HepG2 (cell line): ENCODE measurements around the gene RPS10. TPM values are rescaled to one million over a fixed set of nuclear protein-coding genes. Genes with fewer than 3 reads are reported as not detected.

Experiments used
- FOXC1 ChIP-seq: sonication (generic); formaldehyde crosslinking; IDR thresholded peaks from 2 replicates; pipeline ENCODE4 v1.8.0; 2022; ENCODE audit warnings: mild to moderate bottlenecking, missing genetic modification reagents, borderline replicate concordance
- IRX3 ChIP-seq: sonication (generic); formaldehyde crosslinking; IDR thresholded peaks from 2 replicates; pipeline ENCODE4 v1.8.1; 2023; ENCODE audit warnings: mild to moderate bottlenecking, low read depth, missing genetic modification reagents, borderline replicate concordance
- PITX1 ChIP-seq: sonication (generic); formaldehyde crosslinking; IDR thresholded peaks from 2 replicates; pipeline ENCODE4 v1.5.1; 2020; ENCODE audit warnings: mild to moderate bottlenecking, missing genetic modification reagents
- RBM22 ChIP-seq: fragments of 200-400 bp; formaldehyde crosslinking; optimal IDR thresholded peaks from 2 replicates; pipeline ENCODE3; 2017; ENCODE audit warnings: mild to moderate bottlenecking, low read length, moderate library complexity
- SETDB1 ChIP-seq: sonication (generic); formaldehyde crosslinking; IDR thresholded peaks from 2 replicates; pipeline ENCODE4 v1.5.1; 2020; ENCODE audit warnings: missing genetic modification reagents, mild to moderate bottlenecking, borderline replicate concordance
- ZMYM4 ChIP-seq: sonication (generic); formaldehyde crosslinking; IDR thresholded peaks from 2 replicates; pipeline ENCODE4 v1.8.1; 2023; ENCODE audit warnings: mild to moderate bottlenecking, missing genetic modification reagents
- ZNF121 ChIP-seq: sonication (generic); formaldehyde crosslinking; IDR thresholded peaks from 2 replicates; pipeline ENCODE4 v1.5.0; 2020; ENCODE audit warnings: mild to moderate bottlenecking, missing genetic modification reagents
- ZNF614 ChIP-seq: IDR thresholded peaks from 2 replicates; pipeline ENCODE4 v1.6.1; 2018; ENCODE audit warnings: missing biosample characterization, missing genetic modification reagents, inconsistent platforms, borderline replicate concordance
- polyA plus RNA-seq, 8 experiments: library from polyadenylated mRNA; depleted of rRNA in 3 of 8; stranded (reverse) in 7 of 8; unstranded in 1 of 8; fragments of >200 nt; fragmentation: Illumina TruSeq in 4 of 8; extraction: Trizol in 4 of 8; gene quantifications; 2 replicates each; pipeline versions ENCODE4 v1.2.1 to v1.2.3, GENCODE V29; 2011 to 2016; ENCODE audit warnings: low read depth in 4 of 8, missing spikeins in 1 of 8, mixed read lengths in 1 of 8; ENCODE audit not compliant: insufficient read depth in 1 of 8
- total RNA-seq, 5 experiments: library from RNA; depleted of rRNA; stranded (reverse); fragments of >200 nt; fragmentation: Illumina TruSeq; extraction: Trizol; gene quantifications; 2 replicates each; pipeline ENCODE4 v1.2.3, GENCODE V29; 2016; ENCODE audit warnings: low read depth in 1 of 5
- TF ChIP-seq, protein P1 (sequence below): sonication (generic); formaldehyde crosslinking; IDR thresholded peaks from 2 replicates; pipeline ENCODE4 v1.4.0; 2020; ENCODE audit warnings: missing genetic modification reagents
- TF ChIP-seq, protein P2 (sequence below): sonication (generic); formaldehyde crosslinking; IDR thresholded peaks from 2 replicates; pipeline ENCODE4 v1.4.0; 2020; ENCODE audit warnings: missing genetic modification reagents, mild to moderate bottlenecking, borderline replicate concordance
- TF ChIP-seq, protein P3 (sequence below), 2 experiments: sonication (generic) in 1 of 2; formaldehyde crosslinking in 1 of 2; IDR thresholded peaks; 2 replicates each; pipeline versions ENCODE4 v1.6.1 to v1.9.0; 2014 to 2022; ENCODE audit warnings: antibody characterized with exemption in 1 of 2, borderline replicate concordance in 1 of 2, inconsistent platforms in 1 of 2, low read depth in 1 of 2, missing genetic modification reagents in 1 of 2
- TF ChIP-seq, protein P4 (sequence below): sonication (generic); formaldehyde crosslinking; IDR thresholded peaks from 2 replicates; pipeline ENCODE4 v1.4.0; 2020; ENCODE audit warnings: missing genetic modification reagents

Gene RPS10
- total and polyA plus RNA-seq, 2 of the 13 experiments (the other 11 are each of a cell fraction or from before 2014, with no cell fraction given) = 2,909 to 4,648 TPM

DNA sequence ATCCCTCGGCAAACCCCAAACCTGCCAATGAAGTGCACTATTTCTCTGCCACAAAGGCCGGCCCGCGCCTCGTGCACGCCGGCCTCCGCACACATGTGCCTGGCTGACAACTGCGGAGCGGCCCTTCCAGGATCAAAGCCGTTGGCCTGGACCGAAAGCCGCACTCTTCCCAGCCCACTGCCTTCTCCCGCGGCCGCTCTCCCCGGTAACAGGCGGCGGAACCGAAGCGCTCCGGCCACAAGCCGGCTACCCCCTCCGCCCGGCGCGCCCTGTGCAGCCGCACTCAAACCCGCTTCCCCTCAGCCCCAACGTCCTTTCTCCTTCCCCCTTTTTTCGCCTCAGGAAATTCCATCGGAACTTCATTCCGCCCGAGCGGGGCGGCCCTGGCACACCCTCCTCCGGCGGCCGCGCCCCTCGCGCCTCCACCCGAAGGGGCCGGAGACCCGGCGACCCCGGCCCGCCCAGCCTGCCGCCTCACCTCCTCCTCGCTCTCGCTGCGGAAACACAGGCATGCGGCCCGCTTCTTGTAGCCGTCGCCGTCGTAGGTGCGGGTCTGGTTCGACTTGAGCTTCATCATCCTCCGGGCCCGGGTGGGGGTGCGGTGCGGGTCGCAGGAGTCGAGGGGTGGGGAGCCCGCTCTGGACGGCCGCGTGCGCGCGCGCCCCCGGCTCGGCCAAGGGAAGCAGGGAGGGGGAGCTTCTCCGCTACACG lies 33.9 kb downstream of the RPS10 start (continued):
- TF ChIP-seq, protein P1, sequence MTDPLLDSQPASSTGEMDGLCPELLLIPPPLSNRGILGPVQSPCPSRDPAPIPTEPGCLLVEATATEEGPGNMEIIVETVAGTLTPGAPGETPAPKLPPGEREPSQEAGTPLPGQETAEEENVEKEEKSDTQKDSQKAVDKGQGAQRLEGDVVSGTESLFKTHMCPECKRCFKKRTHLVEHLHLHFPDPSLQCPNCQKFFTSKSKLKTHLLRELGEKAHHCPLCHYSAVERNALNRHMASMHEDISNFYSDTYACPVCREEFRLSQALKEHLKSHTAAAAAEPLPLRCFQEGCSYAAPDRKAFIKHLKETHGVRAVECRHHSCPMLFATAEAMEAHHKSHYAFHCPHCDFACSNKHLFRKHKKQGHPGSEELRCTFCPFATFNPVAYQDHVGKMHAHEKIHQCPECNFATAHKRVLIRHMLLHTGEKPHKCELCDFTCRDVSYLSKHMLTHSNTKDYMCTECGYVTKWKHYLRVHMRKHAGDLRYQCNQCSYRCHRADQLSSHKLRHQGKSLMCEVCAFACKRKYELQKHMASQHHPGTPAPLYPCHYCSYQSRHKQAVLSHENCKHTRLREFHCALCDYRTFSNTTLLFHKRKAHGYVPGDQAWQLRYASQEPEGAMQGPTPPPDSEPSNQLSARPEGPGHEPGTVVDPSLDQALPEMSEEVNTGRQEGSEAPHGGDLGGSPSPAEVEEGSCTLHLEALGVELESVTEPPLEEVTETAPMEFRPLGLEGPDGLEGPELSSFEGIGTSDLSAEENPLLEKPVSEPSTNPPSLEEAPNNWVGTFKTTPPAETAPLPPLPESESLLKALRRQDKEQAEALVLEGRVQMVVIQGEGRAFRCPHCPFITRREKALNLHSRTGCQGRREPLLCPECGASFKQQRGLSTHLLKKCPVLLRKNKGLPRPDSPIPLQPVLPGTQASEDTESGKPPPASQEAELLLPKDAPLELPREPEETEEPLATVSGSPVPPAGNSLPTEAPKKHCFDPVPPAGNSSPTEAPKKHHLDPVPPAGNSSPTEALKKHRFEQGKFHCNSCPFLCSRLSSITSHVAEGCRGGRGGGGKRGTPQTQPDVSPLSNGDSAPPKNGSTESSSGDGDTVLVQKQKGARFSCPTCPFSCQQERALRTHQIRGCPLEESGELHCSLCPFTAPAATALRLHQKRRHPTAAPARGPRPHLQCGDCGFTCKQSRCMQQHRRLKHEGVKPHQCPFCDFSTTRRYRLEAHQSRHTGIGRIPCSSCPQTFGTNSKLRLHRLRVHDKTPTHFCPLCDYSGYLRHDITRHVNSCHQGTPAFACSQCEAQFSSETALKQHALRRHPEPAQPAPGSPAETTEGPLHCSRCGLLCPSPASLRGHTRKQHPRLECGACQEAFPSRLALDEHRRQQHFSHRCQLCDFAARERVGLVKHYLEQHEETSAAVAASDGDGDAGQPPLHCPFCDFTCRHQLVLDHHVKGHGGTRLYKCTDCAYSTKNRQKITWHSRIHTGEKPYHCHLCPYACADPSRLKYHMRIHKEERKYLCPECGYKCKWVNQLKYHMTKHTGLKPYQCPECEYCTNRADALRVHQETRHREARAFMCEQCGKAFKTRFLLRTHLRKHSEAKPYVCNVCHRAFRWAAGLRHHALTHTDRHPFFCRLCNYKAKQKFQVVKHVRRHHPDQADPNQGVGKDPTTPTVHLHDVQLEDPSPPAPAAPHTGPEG (CRISPR knock-in tag) = peak; percentile 80; the same call in 1 of the 2 replicates
- peak; percentile 63; the same call in 1 of the 2 replicates for TF ChIP-seq FOXC1 (CRISPR knock-in tag)
- TF ChIP-seq ZNF614 = no peak
- 0 out of 2 replicates have a peak, but pooled peaks have one; percentile 24 for TF ChIP-seq ZNF121 (CRISPR knock-in tag)
- TF ChIP-seq, protein P2, sequence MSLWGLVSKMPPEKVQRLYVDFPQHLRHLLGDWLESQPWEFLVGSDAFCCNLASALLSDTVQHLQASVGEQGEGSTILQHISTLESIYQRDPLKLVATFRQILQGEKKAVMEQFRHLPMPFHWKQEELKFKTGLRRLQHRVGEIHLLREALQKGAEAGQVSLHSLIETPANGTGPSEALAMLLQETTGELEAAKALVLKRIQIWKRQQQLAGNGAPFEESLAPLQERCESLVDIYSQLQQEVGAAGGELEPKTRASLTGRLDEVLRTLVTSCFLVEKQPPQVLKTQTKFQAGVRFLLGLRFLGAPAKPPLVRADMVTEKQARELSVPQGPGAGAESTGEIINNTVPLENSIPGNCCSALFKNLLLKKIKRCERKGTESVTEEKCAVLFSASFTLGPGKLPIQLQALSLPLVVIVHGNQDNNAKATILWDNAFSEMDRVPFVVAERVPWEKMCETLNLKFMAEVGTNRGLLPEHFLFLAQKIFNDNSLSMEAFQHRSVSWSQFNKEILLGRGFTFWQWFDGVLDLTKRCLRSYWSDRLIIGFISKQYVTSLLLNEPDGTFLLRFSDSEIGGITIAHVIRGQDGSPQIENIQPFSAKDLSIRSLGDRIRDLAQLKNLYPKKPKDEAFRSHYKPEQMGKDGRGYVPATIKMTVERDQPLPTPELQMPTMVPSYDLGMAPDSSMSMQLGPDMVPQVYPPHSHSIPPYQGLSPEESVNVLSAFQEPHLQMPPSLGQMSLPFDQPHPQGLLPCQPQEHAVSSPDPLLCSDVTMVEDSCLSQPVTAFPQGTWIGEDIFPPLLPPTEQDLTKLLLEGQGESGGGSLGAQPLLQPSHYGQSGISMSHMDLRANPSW (CRISPR knock-in tag) = no peak
- no peak for TF ChIP-seq RBM22
- TF ChIP-seq, protein P3, sequence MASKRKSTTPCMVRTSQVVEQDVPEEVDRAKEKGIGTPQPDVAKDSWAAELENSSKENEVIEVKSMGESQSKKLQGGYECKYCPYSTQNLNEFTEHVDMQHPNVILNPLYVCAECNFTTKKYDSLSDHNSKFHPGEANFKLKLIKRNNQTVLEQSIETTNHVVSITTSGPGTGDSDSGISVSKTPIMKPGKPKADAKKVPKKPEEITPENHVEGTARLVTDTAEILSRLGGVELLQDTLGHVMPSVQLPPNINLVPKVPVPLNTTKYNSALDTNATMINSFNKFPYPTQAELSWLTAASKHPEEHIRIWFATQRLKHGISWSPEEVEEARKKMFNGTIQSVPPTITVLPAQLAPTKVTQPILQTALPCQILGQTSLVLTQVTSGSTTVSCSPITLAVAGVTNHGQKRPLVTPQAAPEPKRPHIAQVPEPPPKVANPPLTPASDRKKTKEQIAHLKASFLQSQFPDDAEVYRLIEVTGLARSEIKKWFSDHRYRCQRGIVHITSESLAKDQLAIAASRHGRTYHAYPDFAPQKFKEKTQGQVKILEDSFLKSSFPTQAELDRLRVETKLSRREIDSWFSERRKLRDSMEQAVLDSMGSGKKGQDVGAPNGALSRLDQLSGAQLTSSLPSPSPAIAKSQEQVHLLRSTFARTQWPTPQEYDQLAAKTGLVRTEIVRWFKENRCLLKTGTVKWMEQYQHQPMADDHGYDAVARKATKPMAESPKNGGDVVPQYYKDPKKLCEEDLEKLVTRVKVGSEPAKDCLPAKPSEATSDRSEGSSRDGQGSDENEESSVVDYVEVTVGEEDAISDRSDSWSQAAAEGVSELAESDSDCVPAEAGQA (IDR thresholded peaks at IDR 0.05; ENCODE audit: low read depth) = no peak
- TF ChIP-seq, protein P3 (CRISPR knock-in tag; IDR thresholded peaks at IDR 0.05; ENCODE audit: borderline replicate concordance) = no peak
- TF ChIP-seq PITX1 (CRISPR knock-in tag) = peak; percentile 84
- TF ChIP-seq, protein P4, sequence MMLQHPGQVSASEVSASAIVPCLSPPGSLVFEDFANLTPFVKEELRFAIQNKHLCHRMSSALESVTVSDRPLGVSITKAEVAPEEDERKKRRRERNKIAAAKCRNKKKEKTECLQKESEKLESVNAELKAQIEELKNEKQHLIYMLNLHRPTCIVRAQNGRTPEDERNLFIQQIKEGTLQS (CRISPR knock-in tag) = no peak
- TF ChIP-seq ZMYM4 = peak; percentile 31; the same call in 1 of the 2 replicates
- no peak for TF ChIP-seq SETDB1 (CRISPR knock-in tag)
- TF ChIP-seq IRX3 (CRISPR knock-in tag) = 0 out of 2 replicates have a peak, but pooled peaks have one; percentile 22
